ENCODE results near the gene CDC5L.

GRCh38 chr6:44386364-44386928 lies 1.1 kb upstream of the CDC5L start:
- no peak for TF ChIP-seq CTCF (IDR thresholded peaks at IDR 0.05; ENCODE audit: low read depth, low read length)
- TF ChIP-seq POLR2A (IDR thresholded peaks at IDR 0.05; ENCODE audit: extremely low read depth, insufficient read length), result no peak
- no peak for TF ChIP-seq MAX (IDR thresholded peaks at IDR 0.05; ENCODE audit: low read depth, low read length)
- no peak for TF ChIP-seq MYC (IDR thresholded peaks at IDR 0.05; ENCODE audit: low read depth, low read length)
